ENCODE measurements around the gene NDOR1.

- TF ChIP-seq, protein P1, sequence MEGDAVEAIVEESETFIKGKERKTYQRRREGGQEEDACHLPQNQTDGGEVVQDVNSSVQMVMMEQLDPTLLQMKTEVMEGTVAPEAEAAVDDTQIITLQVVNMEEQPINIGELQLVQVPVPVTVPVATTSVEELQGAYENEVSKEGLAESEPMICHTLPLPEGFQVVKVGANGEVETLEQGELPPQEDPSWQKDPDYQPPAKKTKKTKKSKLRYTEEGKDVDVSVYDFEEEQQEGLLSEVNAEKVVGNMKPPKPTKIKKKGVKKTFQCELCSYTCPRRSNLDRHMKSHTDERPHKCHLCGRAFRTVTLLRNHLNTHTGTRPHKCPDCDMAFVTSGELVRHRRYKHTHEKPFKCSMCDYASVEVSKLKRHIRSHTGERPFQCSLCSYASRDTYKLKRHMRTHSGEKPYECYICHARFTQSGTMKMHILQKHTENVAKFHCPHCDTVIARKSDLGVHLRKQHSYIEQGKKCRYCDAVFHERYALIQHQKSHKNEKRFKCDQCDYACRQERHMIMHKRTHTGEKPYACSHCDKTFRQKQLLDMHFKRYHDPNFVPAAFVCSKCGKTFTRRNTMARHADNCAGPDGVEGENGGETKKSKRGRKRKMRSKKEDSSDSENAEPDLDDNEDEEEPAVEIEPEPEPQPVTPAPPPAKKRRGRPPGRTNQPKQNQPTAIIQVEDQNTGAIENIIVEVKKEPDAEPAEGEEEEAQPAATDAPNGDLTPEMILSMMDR (IDR thresholded peaks at IDR 0.05) = no peak
- TF ChIP-seq POLR2A (IDR thresholded peaks at IDR 0.05; ENCODE audit: low read length) = no peak
These were observed 7.2 kb upstream of the NDOR1 start for GRCh38 chr9:137198051-137198901.
